NCI-H2171 (cell line): ENCODE data around the gene PRICKLE2.

ENCODE experiments used
- DNase-seq: peaks from one replicate; lab custom pipeline; 2025; lab: John Stamatoyannopoulos, UW

The PRICKLE2 gene

DNA sequence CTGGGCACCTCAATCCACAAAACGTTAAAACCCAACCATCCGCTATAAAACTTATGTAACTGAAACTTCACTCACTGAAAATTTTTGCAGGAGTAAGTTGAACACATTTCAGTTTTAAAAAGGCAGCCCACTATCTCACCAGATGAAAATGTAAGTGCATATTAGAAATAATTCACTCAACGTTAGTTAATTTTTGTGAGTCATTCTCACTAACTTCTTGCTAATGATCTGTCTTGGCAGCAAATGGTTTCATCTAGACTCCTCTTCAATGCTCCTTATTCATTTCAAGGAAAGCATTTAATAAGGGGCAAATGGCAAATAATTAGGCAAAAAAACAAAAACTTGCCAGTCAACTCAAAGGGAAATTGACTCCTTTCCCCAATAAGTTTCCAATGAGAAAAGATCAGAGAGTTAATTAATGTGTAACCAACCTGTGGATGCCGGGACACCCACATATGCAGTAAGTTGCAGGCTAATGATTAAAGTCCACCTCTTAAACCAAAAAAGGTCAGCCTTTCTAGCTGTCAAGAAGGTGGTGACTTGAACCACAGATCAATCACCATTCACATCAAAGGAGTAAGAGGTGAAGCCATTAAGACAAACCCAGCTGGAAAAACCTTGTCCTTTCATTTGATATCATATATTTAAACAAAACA lies 22.9 kb upstream of the PRICKLE2 start:
- no peak for DNase-seq

DNA sequence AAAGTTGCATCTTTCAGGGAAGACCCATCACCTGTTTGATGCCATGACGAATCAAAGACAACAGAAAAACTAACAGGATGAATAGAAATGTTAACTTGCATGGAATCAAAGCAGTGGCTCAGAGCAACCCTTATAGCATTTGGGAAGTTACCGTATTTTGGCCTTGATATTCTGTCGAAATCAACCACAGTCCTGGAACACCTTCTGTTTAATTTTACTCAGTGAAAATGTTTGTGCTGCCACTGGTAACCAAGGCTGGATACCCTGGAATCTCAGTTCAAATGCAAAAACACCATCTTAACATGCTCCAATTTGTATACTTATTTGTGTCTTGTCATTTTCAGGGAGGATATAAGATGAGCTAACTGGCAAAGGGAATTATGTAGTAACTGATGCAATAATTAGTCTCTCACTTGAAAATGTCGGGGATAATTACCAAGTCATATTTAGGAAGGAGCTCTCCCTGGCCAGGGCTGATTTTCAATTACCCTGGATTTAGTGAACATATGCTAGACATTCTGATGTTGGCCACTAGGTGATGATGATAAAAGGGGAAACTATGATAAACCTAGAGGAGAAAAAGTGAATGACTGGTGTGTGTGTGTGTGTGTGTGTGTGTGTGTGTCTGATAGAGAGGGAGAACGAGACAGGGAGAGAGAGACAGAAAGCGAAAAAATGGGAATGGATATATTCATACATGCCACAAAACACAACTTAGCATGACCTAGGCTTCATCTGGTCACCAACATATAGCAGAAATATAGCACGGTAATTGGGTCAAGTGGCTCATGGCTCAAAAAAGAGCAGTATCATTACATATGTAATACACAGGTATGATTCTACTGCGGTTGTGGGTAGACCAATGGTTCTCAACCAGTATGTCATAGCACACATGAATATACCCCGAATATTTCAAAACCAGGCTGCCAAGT lies 19.0 kb upstream of the PRICKLE2 start:
- DNase-seq = no peak

DNA sequence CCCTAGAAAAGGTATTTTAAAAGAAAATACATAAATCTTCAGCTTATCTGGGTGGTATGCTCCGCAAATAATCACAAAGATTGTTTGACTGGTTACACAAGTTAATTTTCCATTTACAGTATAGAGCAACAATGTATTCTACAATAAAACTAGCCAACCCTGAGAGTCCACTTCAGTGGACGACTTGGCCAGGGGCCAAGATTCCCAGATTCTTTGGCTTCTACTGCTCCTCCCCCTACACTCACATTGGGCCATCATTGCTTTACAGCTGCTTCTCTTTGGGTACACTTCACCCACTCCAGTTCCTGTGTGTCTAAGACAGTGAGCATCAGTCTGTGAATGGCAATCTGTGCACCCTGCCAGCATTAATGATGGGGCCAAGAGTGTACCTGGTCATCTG lies 17.2 kb upstream of the PRICKLE2 start:
- no peak for DNase-seq

DNA sequence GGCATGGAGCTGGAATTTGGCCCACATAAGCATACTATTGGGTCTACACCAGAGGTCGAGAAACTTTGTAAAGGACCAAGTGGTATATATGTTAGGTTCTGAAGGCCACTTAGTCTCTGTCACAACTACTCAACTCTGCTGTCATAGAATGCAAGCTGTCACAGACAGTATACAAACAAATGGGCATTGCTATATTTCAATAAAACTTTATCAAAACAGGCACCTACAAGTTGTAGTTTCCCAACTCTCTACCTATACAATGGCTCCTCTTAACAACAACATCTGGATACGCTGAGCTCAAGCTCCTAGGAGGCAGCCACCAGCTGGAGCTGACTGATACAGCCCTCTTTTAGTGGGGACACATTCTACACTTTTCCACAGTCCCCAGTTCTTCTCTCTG lies 15.7 kb upstream of the PRICKLE2 start:
- no peak for DNase-seq

DNA sequence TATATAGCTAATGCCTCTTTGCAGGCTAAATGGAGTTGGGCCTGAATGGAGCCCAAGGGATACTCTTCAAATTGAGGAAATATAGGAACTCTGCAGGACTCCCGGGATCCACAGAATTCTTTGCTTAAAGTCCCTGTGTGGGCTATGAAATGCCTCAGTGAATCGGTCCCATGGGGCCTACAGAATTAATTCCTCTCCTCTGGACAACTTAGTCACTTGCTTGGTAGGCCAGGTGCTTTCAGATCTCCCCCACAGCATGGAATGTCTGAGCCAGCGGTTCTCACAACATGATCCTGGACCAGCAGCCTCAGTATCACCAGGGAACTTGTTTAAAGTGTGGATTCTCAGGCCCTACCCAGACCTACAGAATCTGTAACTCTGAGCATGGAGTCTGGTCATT lies 15.1 kb upstream of the PRICKLE2 start:
- no peak for DNase-seq

DNA sequence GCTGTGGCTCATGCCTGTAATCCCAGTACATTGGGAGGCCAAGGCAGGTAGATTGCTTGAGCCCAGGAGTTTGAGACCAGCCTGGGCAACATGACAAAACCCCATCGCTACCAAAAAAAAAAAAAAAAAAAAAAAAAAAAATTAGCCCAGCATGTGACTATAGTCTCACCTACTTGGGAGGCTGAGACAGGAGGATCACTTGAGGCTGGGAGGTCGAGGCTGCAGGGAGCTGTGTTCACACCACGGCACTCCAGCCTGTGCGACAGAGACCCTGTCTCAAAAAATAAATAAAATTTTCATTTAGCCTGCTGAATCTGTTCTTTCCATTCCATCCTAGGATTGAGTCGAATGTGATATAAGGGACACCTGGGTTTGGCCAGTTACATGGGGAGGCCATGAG lies 14.6 kb upstream of the PRICKLE2 start:
- DNase-seq = no peak

GRCh38 chr3:64238971-64239667 lies 13.9 kb upstream of the PRICKLE2 start:
- DNase-seq = peak; percentile 65

DNA sequence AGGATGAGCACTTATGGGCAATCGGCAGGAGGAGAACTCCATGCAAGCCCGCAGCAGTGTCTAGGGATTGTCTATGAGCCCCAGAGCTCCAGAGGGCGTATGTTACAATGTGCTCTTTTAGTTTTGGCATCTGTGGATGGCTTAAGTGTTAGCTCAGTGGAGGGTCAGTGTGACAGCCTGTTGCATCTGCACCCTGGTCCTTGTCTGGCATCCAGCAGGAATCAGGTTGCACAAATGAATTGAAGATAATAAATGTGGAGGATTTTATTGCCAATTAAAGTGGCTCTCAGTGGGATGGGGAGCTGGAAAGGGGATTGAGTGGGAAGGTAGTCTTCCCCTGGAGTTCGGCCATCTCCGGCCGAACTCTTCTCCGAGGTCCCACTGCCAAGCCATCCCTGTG lies 11.8 kb upstream of the PRICKLE2 start:
- no peak for DNase-seq

- DNase-seq = no peak
Measured at GRCh38 chr3:64235605-64236004, 10.3 kb upstream of the PRICKLE2 start.

DNA sequence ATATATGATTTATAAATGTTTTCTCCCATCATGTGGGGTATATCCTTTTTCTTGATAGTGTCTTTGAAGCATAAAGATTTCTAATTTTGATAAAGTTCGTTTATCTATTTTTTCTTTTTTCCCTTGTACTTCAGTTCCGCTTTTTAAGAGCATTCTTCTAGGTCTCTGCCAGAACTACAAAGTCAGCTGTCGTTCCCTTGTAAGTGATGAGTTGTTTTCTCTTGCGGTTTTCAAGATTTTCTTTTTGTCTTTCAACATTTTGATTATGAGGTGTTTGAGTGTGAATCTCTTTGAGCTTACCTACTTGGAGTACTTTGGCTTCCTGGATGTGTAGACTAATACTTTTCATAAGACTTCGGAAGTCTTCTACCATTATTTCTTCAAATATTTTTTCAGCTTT lies 9.3 kb upstream of the PRICKLE2 start:
- DNase-seq = no peak

DNA sequence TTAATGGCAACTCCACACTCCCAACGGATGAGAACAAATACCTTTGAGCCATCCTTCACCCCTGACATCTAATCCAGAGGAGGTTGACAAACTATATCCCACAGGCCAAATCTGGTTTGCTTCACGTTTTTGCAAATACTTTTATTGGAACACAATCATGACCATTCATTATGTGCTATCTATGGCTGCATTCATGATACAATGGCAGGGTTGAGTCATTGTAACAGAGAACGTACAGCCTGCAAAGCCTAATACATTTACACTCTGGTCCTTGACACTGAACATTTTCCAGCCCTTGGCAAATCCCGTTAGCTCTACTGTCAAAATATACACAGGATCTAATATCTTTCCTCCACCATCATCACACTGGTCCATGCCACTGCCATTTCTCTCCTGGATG lies 7.6 kb upstream of the PRICKLE2 start:
- no peak for DNase-seq

DNA sequence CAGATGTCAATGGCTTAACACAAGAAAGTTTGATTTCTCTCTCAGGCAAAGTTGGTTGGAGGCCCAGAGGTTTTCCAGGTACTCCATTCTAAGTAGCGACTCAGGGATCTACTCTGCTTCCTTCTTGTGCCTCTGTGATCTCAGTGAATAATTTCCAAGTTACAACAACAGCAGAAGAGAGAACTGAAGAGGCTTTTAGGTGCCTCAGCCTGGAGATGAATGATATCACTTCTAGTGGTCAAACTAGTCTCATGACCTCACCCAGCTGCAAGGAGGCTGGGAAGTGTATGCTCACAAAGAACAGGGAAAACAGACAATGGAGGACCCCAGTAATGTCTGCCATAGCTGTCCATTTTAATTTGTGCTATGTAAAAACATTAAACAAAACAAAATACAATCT lies 4.6 kb upstream of the PRICKLE2 start:
- DNase-seq = no peak

- DNase-seq = no peak
Measured at GRCh38 chr3:64228110-64228509, 2.8 kb upstream of the PRICKLE2 start.

DNA sequence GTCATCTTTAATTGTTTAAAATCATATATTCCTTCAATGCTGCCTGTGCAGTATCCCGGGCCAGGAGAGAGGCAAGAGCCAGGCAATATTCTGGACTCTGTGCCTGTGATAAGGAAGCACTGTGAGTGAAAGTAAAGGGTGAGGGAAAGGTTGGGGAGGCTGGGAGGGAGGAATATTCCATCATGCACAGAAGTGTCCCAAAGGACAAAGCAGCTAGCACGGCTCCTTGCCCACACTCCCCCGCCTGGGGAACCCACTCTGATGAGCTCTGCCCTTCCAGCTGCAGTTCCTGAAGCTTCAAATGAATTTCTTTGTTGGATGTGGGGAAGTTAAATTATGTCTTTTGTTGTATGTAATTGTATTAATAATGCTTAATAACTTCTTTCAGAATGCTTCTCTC lies 1.5 kb upstream of the PRICKLE2 start:
- DNase-seq = no peak

GRCh38 chr3:64225695-64226499 lies 631 bp upstream of the PRICKLE2 start:
- DNase-seq = no peak

DNA sequence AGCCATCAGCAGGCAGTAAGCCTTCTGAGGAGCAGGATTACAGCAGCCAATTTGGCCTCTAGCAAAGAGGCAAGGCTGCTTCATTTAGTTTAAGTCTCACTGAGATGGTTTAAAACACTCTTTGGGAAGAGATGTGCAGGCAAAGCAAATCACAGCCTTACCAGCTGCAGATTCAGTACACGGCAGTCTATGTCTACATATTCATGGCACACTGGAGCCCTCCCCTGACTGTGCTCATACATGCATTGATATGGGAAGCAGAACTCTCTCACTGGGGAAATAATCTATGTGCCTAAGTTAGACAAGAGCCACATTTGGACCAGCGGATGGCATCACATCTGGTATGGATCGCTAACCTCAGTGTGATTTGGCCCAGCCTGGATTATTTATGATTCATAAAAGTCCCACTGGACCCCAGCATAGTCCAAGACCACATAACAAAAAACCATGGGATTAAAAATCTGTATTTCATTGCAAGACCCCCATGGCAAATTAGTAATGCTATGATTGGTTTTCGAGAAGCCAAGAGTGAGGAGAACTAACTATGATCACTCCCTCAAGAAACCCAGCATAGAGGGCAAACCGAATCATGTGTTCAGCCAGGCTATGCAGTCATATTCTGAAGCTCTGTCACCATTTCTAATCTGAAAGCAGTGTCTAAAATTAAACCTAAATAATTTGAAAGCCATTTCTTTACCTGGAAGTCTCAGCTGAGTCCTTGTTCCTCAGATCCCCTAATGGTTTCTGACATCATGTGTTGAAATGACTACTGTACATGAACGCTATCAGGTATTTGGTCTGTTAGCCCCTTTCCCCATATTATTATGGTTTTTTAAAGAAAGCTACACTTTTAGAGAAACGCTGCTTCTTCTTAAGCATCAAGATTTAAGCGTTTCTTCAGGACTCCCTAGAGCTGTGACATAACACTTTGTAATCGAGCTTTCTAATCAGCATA lies 1.2 kb downstream of the PRICKLE2 start:
- no peak for DNase-seq

GRCh38 chr3:64222501-64223111 lies 2.7 kb downstream of the PRICKLE2 start:
- no peak for DNase-seq

DNA sequence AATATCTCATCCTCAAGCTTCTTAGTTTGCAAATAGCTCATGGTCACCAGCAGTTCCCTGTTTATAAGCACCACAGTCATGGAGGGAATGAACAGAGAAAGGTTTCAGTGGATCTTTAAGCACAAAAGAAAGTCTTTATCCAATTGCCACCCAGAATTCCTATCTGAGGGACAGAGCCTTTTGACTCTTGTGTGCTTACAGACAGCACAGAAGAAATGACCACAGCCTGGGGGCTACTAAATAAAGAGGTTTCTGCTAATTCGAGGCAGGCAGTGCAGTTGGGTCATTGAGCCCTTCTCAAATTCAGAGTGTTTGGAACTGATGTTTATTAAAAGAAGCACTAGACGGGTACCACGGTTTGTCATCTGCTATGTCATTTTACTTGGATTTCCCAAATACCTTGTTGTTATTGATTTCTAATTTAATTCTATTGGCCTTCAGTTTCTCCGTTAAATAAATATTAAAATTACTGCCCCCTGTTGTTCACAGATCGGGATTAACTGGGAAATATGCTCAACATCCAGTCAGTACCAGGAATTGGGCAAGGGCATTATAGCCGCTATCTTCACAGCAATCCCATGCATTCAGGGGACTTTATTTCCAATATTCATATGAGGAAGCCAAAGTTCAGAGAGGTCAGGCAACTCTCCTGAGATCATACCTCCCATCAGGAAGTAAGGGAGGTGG lies 3.6 kb downstream of the PRICKLE2 start:
- DNase-seq = no peak

DNA sequence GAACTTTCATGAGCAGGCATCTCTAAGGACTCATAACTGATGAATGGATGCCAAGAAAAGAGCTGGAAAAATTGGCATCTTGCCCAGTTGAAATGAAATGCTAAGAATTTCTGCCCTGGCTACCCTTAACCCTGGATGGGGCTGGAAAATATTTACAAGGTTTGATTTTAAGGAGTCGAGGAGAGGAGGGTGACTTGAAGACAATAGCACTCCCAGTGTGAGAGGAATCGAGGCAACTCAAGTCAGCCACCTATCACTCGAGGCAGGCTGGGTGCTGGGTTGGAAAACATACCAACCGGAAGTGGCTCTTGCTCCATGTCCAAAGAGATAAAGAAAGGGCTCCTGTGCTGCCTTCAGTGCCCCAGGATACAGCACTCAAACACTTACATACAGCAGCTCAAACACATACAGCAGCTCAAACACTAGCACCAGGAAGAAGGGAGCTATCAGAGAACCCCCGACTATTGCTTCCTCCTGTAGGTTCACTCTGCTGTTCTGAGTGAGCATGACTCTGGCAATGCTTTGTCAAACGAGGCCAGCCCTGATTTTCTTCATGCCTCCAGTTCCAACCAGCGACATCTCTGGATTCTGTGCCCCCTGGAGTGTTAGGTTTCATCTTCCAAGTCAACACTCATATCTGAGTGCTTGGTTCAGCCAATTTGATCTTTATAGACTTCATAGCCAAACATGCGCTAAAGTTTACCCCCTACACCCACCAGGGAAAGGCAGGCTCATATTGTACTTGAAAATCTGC lies 4.9 kb downstream of the PRICKLE2 start:
- DNase-seq = no peak
